Activated B cell treated with CpG ODN at 0.5 μM for 24 hours (primary cell): ENCODE measurements around the gene PTPN3. TPM values are rescaled to one million over a fixed set of nuclear protein-coding genes. Genes with fewer than 3 reads are reported as not detected.

Source experiments
- ATAC-seq: fragments of 200-7000 bp; cut with Tn5 transposase; one replicate; pipeline ENCODE4 v1.10.0; 2021; ENCODE audit warnings: low read depth, mild to moderate bottlenecking, moderate library complexity
- CTCF ChIA-PET: fragments of 350-600 bp; sonication (Branson Sonifier 250); formaldehyde crosslinking; loops from one replicate; lab custom pipeline; 2021; ENCODE audit warnings: antibody characterized with exemption; lab: Charles Lee
- POLR2A ChIA-PET: fragments of 350-600 bp; sonication (Branson Sonifier 250); formaldehyde crosslinking; loops from one replicate; lab custom pipeline; 2021; ENCODE audit warnings: antibody characterized with exemption; lab: Charles Lee
- DNase-seq: peaks from one replicate; pipeline ENCODE4 v3.0.0; 2022
- H3K27ac Mint-ChIP-seq: one replicate; pipeline ENCODE4 v1.8.0; 2020; ENCODE audit warnings: mixed read lengths
- H3K27me3 Mint-ChIP-seq: one replicate; pipeline ENCODE4 v1.8.0; 2021; ENCODE audit warnings: mixed read lengths
- H3K36me3 Mint-ChIP-seq: one replicate; pipeline ENCODE4 v1.8.0; 2021; ENCODE audit warnings: low read depth, mixed read lengths
- H3K4me1 Mint-ChIP-seq: one replicate; pipeline ENCODE4 v1.8.0; 2021; ENCODE audit warnings: mixed read lengths
- H3K4me3 Mint-ChIP-seq: one replicate; pipeline ENCODE4 v1.8.0; 2020; ENCODE audit warnings: mild to moderate bottlenecking, mixed read lengths
- H3K9me3 Mint-ChIP-seq: one replicate; pipeline ENCODE4 v1.8.0; 2020; ENCODE audit warnings: mixed read lengths
- intact Hi-C: fragments of 100-400 bp; cut with micrococcal nuclease; formaldehyde crosslinking; loops from one replicate; pipeline ENCODE4 v1.15.1; 2024
- total RNA-seq: library from RNA; stranded (reverse); gene quantifications from 2 replicates; pipeline ENCODE4 v1.2.3, GENCODE V29; 2022
- TF ChIP-seq, protein P1 (sequence below): fragments of 200-600 bp; IDR thresholded peaks from one replicate; pipeline ENCODE4 v1.8.0; 2022; ENCODE audit warnings: antibody characterized with exemption, mild to moderate bottlenecking

Gene PTPN3
- total RNA-seq, 1 donor from 2014 or later: 0.09 TPM

- ChIA-PET POLR2A (no interaction called here), CTCF (no interaction called here)
- Mint-ChIP-seq H3K36me3 (no peaks in the 10 kb centered on the region), H3K4me1 (peaks cover 17% of the 10 kb centered on the region), H3K27me3 (no peaks in the 10 kb centered on the region), H3K4me3 (no peak overlapping the region), H3K27ac (no peak overlapping the region), H3K9me3 (no peaks in the 10 kb centered on the region)
- no peak for ATAC-seq
- DNase-seq: no peak
- TF ChIP-seq, protein P1, sequence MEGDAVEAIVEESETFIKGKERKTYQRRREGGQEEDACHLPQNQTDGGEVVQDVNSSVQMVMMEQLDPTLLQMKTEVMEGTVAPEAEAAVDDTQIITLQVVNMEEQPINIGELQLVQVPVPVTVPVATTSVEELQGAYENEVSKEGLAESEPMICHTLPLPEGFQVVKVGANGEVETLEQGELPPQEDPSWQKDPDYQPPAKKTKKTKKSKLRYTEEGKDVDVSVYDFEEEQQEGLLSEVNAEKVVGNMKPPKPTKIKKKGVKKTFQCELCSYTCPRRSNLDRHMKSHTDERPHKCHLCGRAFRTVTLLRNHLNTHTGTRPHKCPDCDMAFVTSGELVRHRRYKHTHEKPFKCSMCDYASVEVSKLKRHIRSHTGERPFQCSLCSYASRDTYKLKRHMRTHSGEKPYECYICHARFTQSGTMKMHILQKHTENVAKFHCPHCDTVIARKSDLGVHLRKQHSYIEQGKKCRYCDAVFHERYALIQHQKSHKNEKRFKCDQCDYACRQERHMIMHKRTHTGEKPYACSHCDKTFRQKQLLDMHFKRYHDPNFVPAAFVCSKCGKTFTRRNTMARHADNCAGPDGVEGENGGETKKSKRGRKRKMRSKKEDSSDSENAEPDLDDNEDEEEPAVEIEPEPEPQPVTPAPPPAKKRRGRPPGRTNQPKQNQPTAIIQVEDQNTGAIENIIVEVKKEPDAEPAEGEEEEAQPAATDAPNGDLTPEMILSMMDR: no peak
- intact Hi-C loops: no loop called here
Measured at GRCh38 chr9:109423877-109424276, 74.2 kb downstream of the PTPN3 start.

GRCh38 chr9:109422641-109423040, 75.5 kb downstream of the PTPN3 start:
- Mint-ChIP-seq H3K27me3 (no peaks in the 10 kb centered on the region), H3K36me3 (no peaks in the 10 kb centered on the region), H3K9me3 (no peaks in the 10 kb centered on the region), H3K4me3 (no peak overlapping the region), H3K27ac (no peak overlapping the region), H3K4me1 (peaks cover 27% of the 10 kb centered on the region)
- ChIA-PET CTCF (no interaction called here), POLR2A (no interaction called here)
- DNase-seq (no peak), ATAC-seq (peak; percentile 42)
- TF ChIP-seq, protein P1: no peak
- intact Hi-C loops: no loop called here

GRCh38 chr9:109421026-109421970, 76.8 kb downstream of the PTPN3 start:
- POLR2A ChIA-PET: no interaction called here
- CTCF ChIA-PET: no interaction called here
- intact Hi-C loops: no loop called here
- H3K27me3 Mint-ChIP-seq: no peaks in the 10 kb centered on the region
- H3K4me3 Mint-ChIP-seq: no peak overlapping the region
- H3K36me3 Mint-ChIP-seq: no peaks in the 10 kb centered on the region
- TF ChIP-seq, protein P1: no peak
- DNase-seq (no peak), ATAC-seq (no peak)
- peaks cover 40% of the 10 kb centered on the region for H3K4me1 Mint-ChIP-seq
- no peaks in the 10 kb centered on the region for H3K9me3 Mint-ChIP-seq
- H3K27ac Mint-ChIP-seq: no peak overlapping the region

DNA sequence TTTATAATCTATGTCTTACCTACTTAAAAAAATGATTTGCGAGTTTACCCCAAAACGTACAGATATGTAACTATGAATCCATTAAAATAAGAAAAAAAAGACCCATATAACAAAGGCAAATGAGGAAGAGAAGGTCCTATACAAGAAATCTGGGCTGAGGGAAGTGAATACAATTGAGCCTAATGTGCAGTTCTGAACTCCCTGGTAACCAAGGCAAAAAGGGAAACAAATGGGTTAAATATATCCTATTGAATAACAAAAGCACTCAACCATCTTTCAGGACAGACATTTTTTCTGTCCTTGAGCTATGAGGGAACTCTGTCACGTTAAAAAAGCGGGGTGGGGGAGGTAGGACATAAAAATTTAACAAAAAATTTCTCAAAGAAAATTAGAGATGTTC, 78.6 kb downstream of the PTPN3 start:
- Mint-ChIP-seq H3K4me1 (peaks cover 58% of the 10 kb centered on the region), H3K9me3 (no peaks in the 10 kb centered on the region), H3K27ac (no peak overlapping the region), H3K36me3 (no peaks in the 10 kb centered on the region), H3K4me3 (no peak overlapping the region), H3K27me3 (no peaks in the 10 kb centered on the region)
- intact Hi-C loops: loop anchor here (5.0 to 10.0 kb wide), 3 partner anchors 553 to 1545 kb away; partner anchors contain the start of gene TXN
- ATAC-seq (no peak), DNase-seq (no peak)
- TF ChIP-seq, protein P1: no peak
- ChIA-PET CTCF (interaction anchor here (0.6 kb wide), 1 partner anchor 110 kb away, joined by 3 read pairs; no protein-coding TSS in a partner anchor), POLR2A (no interaction called here)

- no peak overlapping the region for H3K4me3 Mint-ChIP-seq
- TF ChIP-seq, protein P1: no peak
- DNase-seq (no peak), ATAC-seq (no peak)
- H3K4me1 Mint-ChIP-seq: peaks cover 62% of the 10 kb centered on the region
- ChIA-PET CTCF (no interaction called here), POLR2A (no interaction called here)
- no peaks in the 10 kb centered on the region for H3K9me3 Mint-ChIP-seq
- H3K27ac Mint-ChIP-seq: no peak overlapping the region
- intact Hi-C loops: loop anchor here (5.0 to 10.0 kb wide), 3 partner anchors 553 to 1544 kb away; partner anchors contain the start of gene TXN
- H3K27me3 Mint-ChIP-seq: no peaks in the 10 kb centered on the region
- H3K36me3 Mint-ChIP-seq: no peaks in the 10 kb centered on the region
Measured at GRCh38 chr9:109418827-109419226, 79.3 kb downstream of the PTPN3 start.
